Neuron (in vitro differentiated cells): ENCODE results near the gene DPM2.

Source experiments
- H2AFZ ChIP-seq: one replicate; pipeline ENCODE4 v1.6.1; 2013; ENCODE audit warnings: low read depth, mild to moderate bottlenecking, inconsistent platforms, low read length, moderate library complexity
- H3K27me3 ChIP-seq: one replicate; pipeline ENCODE4 v1.6.1; 2013; ENCODE audit warnings: low read length; ENCODE audit not compliant: insufficient read depth
- H3K36me3 ChIP-seq: one replicate; pipeline ENCODE4 v1.6.1; 2013; ENCODE audit warnings: low read length; ENCODE audit not compliant: insufficient read depth
- H3K4me1 ChIP-seq: one replicate; pipeline ENCODE4 v1.6.1; 2013; ENCODE audit warnings: low read length; ENCODE audit not compliant: insufficient read depth
- H3K4me3 ChIP-seq: 2 replicates; pipeline ENCODE4 v1.5.1; 2013; ENCODE audit warnings: mild to moderate bottlenecking, low read length, moderate library complexity
- H3K9me3 ChIP-seq: one replicate; pipeline ENCODE4 v1.6.1; 2013; ENCODE audit warnings: low read length

Gene DPM2

DNA sequence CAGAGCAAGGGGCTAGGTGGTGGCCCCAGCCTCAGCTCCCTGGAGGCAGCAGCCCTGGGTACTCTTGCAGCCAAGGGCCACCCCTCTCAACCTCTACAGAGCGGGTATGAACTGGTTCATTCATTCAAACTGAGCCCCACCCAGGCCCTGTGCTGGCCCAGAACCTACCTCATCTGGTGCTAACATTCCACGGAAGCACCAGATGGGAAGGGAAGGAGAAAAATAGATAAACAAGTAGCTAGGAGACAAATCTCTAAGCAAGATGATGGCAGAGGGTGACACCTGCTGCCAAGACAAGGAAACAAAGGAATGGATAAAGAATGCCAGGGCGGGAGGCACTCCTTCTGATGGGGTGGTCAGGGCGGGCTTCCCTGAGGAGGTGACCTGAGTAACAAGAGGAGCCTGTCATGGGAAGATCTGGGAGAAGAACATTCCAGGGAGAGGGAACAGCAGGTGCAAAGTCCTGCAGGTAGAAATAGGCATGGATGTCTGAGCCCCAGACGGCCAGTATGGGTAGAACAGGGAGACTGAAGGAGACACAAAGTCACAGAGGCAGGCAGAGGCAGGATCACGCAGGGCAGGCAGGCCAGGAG lies 26.9 kb downstream of the DPM2 start:
- Histone ChIP-seq H3K36me3 (no peaks in the 10 kb centered on the region), H3K27me3 (no peaks in the 10 kb centered on the region), H3K4me1 (peaks cover 3% of the 10 kb centered on the region), H2AFZ (no peak overlapping the region), H3K4me3 (no peak overlapping the region), H3K9me3 (no peaks in the 10 kb centered on the region)

DNA sequence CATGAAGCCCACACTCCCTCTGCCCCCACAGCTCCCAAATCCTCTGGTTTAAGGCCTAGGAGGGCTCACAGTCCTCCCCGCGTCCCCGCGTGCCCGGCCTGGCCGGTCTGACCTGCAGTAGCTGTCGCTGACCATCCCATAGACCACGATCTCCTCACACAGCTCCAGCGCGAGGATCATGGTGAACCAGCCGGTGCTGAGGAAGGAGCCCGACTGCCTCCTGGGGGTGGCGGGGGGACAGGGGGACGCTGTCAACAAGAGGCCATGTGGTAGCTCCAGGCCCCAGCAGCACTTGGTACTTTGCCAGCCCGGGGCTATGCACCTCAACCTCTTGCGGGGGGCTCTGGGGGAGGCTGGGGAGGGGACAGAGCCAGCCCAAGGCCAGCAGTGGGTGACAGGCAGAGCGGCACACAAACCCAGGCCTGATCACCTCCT lies 27.8 kb downstream of the DPM2 start:
- Histone ChIP-seq H3K4me3 (no peak overlapping the region), H3K4me1 (peaks cover 3% of the 10 kb centered on the region), H3K27me3 (no peaks in the 10 kb centered on the region), H3K36me3 (no peaks in the 10 kb centered on the region), H3K9me3 (no peaks in the 10 kb centered on the region), H2AFZ (no peak overlapping the region)

DNA sequence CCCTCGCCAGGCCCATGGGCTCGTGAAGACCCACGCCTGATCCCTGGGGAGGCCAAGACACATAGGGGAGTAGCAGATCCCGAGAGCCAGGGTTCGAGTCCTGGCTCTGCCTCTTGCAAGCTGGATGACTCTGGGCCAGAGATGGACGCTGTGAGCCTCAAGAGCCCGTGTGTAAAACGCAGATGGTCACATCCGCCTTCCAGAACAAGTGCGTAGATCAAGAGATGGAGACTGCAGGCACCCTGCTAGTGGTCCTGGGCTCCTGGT lies 29.1 kb downstream of the DPM2 start:
- no peaks in the 10 kb centered on the region for H3K27me3 ChIP-seq
- H3K4me1 ChIP-seq, result peaks cover 13% of the 10 kb centered on the region
- H3K9me3 ChIP-seq, result no peaks in the 10 kb centered on the region
- H2AFZ ChIP-seq, result no peak overlapping the region
- no peak overlapping the region for H3K4me3 ChIP-seq
- no peaks in the 10 kb centered on the region for H3K36me3 ChIP-seq

GRCh38 chr9:127907867-127908659 lies 29.6 kb downstream of the DPM2 start:
- H3K36me3 ChIP-seq, result no peaks in the 10 kb centered on the region
- H3K4me1 ChIP-seq, result peaks cover 18% of the 10 kb centered on the region
- H3K4me3 ChIP-seq, result no peak overlapping the region
- no peaks in the 10 kb centered on the region for H3K9me3 ChIP-seq
- H3K27me3 ChIP-seq, result no peaks in the 10 kb centered on the region
- no peak overlapping the region for H2AFZ ChIP-seq

- Histone ChIP-seq H2AFZ (no peak overlapping the region), H3K36me3 (no peaks in the 10 kb centered on the region), H3K27me3 (no peaks in the 10 kb centered on the region), H3K4me3 (no peak overlapping the region), H3K9me3 (no peaks in the 10 kb centered on the region), H3K4me1 (peaks cover 18% of the 10 kb centered on the region)
These were observed 31.9 kb downstream of the DPM2 start for GRCh38 chr9:127905788-127906191.

- Histone ChIP-seq H3K9me3 (no peaks in the 10 kb centered on the region), H3K4me3 (no peak overlapping the region)
These were observed 32.5 kb downstream of the DPM2 start for GRCh38 chr9:127905004-127905728.

DNA sequence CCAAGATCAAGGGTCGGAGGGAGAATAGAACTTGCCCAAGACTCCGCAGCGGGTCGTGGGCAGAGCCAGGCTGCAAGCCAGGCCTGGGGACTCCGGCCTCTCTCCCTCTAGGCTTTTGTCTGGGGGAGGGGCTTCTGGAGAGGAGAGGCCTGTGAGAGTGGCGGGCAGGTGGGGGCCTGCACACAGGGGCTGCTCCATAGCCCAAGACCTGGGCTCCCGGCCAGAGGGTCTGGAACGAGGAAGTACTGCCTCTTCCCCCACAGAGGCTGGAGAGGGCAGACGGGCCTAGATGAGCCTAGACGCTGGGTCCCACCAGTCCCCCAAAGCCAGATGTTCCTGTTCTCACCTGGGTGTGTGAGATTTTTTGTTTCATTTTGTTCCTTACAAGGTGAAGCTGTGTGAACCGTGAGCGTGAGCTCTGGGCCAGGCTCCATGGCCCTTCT lies 33.1 kb downstream of the DPM2 start:
- Histone ChIP-seq H3K36me3 (no peaks in the 10 kb centered on the region), H3K27me3 (no peaks in the 10 kb centered on the region), H3K4me3 (no peak overlapping the region), H2AFZ (no peak overlapping the region), H3K9me3 (no peaks in the 10 kb centered on the region), H3K4me1 (peaks cover 21% of the 10 kb centered on the region)

More at GRCh38 chr9:127905004-127905728, 32.5 kb downstream of the DPM2 start:
- Histone ChIP-seq H3K4me1 (peaks cover 18% of the 10 kb centered on the region), H2AFZ (no peak overlapping the region), H3K36me3 (no peaks in the 10 kb centered on the region), H3K27me3 (no peaks in the 10 kb centered on the region)

DNA sequence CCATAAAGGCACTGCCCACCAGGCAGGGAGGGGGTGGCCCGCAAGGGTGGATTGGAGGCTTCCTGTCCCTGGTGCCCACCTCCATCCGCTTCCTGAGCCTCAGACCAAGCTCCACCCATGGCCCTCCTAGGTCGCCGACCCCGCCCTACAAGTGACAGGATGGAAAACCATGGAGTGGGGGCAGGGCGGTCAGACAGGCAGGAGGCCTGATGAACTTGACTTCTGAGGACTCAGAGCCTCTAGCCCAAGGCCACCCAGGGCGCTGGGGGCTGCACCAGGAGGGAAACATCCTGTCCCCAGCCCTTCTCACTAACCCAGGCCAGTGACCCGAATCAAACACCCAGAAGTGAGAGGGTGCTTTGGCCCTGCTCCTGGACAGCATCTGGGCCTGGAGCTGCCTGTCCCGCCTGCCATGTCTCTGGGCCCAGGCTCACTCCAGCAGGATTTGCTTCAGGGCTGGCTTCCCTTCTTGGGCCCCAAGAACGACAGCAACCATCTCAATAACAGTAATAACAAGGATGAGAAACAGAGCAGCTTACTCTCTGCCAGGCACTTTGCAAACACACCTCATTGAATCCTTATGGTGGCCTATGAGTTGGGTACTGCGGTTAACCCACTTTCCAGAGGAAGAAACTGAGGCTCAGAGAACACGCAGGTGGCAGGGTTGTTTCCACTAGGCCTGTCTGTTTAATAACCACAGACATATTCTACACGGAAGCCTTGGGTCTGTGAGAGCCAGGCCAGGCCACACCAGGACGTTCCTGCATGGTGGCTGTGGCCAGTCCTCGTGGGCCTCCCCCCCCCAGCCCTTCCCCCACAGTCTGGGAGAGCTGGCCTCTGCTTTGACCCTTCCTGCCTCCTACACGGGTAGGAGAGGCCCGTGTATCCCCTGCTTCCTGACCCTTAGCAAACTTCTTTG lies 33.8 kb downstream of the DPM2 start:
- Histone ChIP-seq H3K27me3 (no peaks in the 10 kb centered on the region), H2AFZ (no peak overlapping the region), H3K4me1 (peaks cover 22% of the 10 kb centered on the region), H3K9me3 (no peaks in the 10 kb centered on the region), H3K36me3 (no peaks in the 10 kb centered on the region), H3K4me3 (no peak overlapping the region)

DNA sequence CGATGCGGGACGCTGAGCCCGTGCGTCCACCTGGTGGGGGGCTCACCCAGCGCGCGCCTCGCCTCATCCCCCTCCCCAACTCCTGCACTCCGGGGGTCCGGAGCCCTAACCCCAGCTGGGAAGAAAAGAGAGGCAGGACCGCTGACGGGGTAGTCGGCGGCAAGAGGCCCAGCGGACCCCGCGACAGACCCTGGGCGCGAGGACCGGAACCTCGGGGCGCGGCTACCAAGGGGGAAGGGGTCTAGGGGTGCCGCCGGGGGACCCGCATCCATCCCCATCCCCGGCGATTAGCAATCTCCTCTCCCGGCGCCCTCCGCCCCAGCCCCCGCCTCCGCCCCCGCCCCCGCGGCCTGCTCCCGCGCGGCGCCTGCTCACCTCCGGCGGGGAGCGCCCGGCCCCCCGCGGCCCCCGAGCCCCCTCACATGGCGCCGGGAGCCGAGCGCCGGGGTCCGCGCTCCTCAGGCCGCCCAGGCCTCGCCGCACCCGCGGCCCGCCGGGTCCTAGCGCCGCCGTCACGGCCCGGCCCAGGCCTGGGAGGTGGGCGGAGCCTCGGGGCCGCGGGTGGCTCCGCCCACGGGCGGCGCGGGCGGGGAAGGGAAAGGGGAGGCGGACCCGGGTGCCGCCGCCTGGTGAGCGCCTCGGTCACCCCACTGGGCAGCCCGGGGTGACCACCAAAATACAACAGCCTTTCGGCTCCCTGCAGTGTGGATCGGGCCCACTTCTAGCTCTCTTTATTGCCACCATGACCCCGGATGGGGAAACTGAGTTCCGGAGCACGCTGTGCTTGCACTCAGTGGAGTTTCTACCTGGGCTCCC lies 38.3 kb downstream of the DPM2 start, which contains the start of gene ST6GALNAC6:
TSS of gene ST6GALNAC6 (minus strand) at position 476 of the 816 bp plus-strand sequence. CDS start 1,622 bp downstream, outside the sequence.
- peak within 1 kb of the TSS; percentile 73 for H3K4me3 ChIP-seq
- peaks cover 29% of the 10 kb centered on the region for H3K4me1 ChIP-seq
- H3K27me3 ChIP-seq, result no peaks in the 10 kb centered on the region
- peak within 1 kb of the TSS; percentile 50 for H2AFZ ChIP-seq
- peaks cover 18% of the 10 kb centered on the region for H3K36me3 ChIP-seq
- peaks cover 12% of the 10 kb centered on the region for H3K9me3 ChIP-seq

DNA sequence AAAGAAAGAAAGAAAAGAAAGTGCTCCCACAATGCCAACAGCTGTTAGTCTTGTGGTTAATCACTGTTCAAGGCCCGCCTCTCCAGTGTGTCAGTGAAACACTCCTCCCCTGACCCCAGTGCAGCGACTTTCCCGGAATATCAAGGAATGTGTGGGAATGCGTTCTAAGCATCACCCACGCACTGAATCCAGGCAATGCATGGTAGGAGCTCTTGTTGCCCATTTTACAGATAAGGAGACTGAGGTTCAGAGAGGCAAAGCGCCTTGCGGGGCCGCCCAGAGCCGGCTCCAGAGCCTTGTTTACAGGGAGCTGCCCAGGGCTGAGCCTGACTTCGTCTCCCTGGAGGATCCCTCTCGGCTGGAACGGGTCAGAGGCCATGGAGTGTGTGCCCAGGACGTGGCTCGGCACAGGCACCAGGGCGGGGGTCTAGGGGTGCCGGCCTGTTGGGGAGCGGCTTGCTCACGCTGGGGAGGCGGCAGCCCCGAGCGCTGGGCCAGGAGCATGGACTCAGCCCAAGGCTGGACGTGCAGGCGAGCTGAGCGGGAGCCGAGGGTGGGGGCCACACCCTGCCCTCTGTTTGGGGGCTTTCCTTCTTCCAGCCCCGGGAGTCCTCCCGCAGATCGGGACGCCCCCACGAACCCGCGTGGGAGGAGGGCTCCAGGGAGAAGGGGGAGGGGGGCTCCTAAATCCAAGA lies 39.1 kb downstream of the DPM2 start:
- peaks cover 21% of the 10 kb centered on the region for H3K4me1 ChIP-seq
- H3K36me3 ChIP-seq, result peaks cover 25% of the 10 kb centered on the region
- peak overlapping the region; percentile 73 for H3K4me3 ChIP-seq
- peaks cover 19% of the 10 kb centered on the region for H3K9me3 ChIP-seq
- H3K27me3 ChIP-seq, result no peaks in the 10 kb centered on the region
- no peak overlapping the region for H2AFZ ChIP-seq

GRCh38 chr9:127897193-127897692 lies 40.4 kb downstream of the DPM2 start:
- Histone ChIP-seq H3K36me3 (peaks cover 38% of the 10 kb centered on the region), H2AFZ (no peak overlapping the region), H3K4me3 (no peak overlapping the region), H3K27me3 (no peaks in the 10 kb centered on the region), H3K4me1 (peaks cover 16% of the 10 kb centered on the region), H3K9me3 (peaks cover 30% of the 10 kb centered on the region)
